Measurements from ENCODE around the gene AP4E1.

GRCh38 chr15:50977162-50977561, 68.7 kb downstream of the AP4E1 start:
- TF ChIP-seq CTCF (IDR thresholded peaks at IDR 0.05; ENCODE audit: low read length) (no peak), EZH2 (optimal IDR thresholded peaks at IDR 0.05; ENCODE audit: low read depth, low read length) (no peak)

All from MM.1S (cell line).